ENCODE data around the gene ITGB2. TPM values are rescaled to one million over a fixed set of nuclear protein-coding genes. Genes with fewer than 3 reads are reported as not detected.
"Not testable (repeated sequence)": the region's sequence is repeated elsewhere in the genome, so short reads cannot be mapped to it uniquely, and the experiment has no call there.

ITGB2 gene
- total RNA-seq, 1 donor from 2014 or later, result 18.6 TPM

DNA sequence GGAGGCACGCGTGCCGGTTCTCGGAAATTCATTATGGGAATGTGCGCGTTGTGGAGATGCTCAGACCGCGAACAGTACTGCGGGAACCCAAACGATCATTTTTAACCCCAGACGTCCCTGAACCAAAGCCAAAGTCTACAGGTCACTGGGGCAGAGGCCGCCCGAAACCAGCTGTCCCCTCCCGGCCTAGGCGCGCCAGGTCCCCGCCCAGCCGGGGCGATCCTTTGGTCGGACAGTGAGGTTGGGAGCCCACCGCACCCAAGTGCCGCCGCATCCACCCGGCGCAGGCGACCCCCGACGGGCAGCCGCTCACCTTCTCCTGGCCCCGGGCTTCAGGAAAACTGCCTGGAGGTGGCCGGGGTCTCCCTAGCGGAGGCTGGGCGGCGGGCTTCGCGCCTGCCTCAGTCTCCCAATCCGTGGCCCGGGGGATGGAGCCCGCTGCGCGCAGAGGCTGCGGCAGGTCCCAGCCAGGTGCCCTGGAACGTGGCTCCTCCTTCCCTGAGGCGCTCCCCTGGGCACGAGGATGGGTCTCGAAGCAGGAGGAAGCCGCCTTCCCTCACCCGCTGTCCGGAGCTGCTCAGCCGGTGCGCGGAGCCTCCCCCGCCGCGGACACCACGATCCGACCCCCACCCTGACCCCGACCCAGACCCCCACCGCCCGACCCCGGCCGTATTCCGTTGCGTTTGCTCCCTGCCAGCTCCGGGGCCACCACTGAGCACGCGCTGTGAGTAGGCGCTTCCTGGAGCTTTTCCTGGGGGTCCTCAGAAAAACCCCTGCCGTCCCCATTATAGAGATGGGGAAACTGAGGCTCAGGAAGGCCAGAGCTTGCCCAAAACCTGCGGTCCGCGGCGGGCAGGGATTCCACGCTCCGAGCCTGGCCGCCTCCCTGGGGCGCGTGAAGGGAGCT is 11.1 kb upstream of the ITGB2 start:
- peak overlapping the region; percentile 66 for H3K4me3 ChIP-seq
- H3K27me3 ChIP-seq (ENCODE audit: low read depth), result peaks cover 89% of the 10 kb centered on the region
- no peaks in the 10 kb centered on the region for H3K36me3 ChIP-seq
- H3K9me3 ChIP-seq (replicated peaks), result no peaks in the 10 kb centered on the region
- TF ChIP-seq, protein P1, sequence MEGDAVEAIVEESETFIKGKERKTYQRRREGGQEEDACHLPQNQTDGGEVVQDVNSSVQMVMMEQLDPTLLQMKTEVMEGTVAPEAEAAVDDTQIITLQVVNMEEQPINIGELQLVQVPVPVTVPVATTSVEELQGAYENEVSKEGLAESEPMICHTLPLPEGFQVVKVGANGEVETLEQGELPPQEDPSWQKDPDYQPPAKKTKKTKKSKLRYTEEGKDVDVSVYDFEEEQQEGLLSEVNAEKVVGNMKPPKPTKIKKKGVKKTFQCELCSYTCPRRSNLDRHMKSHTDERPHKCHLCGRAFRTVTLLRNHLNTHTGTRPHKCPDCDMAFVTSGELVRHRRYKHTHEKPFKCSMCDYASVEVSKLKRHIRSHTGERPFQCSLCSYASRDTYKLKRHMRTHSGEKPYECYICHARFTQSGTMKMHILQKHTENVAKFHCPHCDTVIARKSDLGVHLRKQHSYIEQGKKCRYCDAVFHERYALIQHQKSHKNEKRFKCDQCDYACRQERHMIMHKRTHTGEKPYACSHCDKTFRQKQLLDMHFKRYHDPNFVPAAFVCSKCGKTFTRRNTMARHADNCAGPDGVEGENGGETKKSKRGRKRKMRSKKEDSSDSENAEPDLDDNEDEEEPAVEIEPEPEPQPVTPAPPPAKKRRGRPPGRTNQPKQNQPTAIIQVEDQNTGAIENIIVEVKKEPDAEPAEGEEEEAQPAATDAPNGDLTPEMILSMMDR (IDR thresholded peaks at IDR 0.05; ENCODE audit: borderline replicate concordance), result no peak
- H3K27ac ChIP-seq (replicated peaks), result peak overlapping the region; percentile 46
- intact Hi-C loops (cut with micrococcal nuclease), result no loop called here
- peaks cover 30% of the 10 kb centered on the region for H3K4me1 ChIP-seq
- DNase-seq, result peak; percentile 15

DNA sequence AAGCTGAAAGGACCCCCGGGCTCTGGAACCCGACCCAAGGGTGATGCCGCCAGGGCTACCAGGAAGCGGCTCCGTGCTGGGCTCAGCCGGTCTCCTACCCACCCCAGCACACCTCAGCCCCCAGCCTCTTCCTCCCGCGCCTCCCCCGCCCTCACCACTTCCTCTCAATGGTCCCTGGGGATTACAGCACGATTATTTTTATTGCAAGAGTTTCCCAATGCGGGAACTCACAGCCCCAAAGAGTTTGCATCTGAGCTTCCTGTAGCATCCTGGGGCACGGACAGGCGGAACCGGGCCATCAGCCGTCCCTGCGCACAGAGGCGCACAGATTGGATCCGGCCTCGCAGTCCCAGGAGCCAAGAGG is 10.4 kb upstream of the ITGB2 start:
- TF ChIP-seq, protein P1 (IDR thresholded peaks at IDR 0.05; ENCODE audit: borderline replicate concordance), result no peak
- Histone ChIP-seq H3K27me3 (ENCODE audit: low read depth) (peaks cover 95% of the 10 kb centered on the region), H3K4me3 (peak overlapping the region; percentile 66), H3K9me3 (replicated peaks) (no peaks in the 10 kb centered on the region), H3K4me1 (peaks cover 30% of the 10 kb centered on the region), H3K27ac (replicated peaks) (peak overlapping the region; percentile 46), H3K36me3 (no peaks in the 10 kb centered on the region)
- intact Hi-C loops (cut with micrococcal nuclease), result no loop called here
- peak; percentile 36 for DNase-seq

DNA sequence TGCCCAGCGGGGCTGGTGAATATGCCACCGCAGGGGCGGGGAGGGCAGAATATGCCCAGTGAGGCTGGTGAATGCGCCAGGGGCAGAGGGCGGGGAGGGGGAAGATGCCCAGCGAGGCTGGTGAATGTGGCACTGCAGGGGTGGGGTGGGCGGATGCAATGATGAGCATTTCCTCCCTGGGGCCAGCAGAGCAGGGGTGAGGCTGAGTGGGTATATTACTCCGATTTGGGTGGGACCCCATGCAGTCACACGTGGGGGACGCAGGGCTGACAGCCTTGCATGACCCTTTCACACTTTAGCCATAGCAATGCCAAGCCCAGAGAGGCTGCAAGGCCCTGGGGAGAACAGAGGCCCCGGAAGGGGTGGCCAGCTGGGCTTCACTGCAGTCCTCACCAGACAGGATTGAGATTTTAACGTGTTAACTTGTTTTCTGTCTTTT is 9.9 kb upstream of the ITGB2 start:
- intact Hi-C loops (cut with micrococcal nuclease), result no loop called here
- TF ChIP-seq, protein P1 (IDR thresholded peaks at IDR 0.05; ENCODE audit: borderline replicate concordance), result no peak
- DNase-seq, result peak; percentile 37
- Histone ChIP-seq H3K27me3 (ENCODE audit: low read depth) (peaks cover 99% of the 10 kb centered on the region), H3K4me3 (no peak overlapping the region), H3K27ac (replicated peaks) (peak overlapping the region; percentile 46), H3K36me3 (no peaks in the 10 kb centered on the region), H3K4me1 (peaks cover 30% of the 10 kb centered on the region), H3K9me3 (replicated peaks) (no peaks in the 10 kb centered on the region)

DNA sequence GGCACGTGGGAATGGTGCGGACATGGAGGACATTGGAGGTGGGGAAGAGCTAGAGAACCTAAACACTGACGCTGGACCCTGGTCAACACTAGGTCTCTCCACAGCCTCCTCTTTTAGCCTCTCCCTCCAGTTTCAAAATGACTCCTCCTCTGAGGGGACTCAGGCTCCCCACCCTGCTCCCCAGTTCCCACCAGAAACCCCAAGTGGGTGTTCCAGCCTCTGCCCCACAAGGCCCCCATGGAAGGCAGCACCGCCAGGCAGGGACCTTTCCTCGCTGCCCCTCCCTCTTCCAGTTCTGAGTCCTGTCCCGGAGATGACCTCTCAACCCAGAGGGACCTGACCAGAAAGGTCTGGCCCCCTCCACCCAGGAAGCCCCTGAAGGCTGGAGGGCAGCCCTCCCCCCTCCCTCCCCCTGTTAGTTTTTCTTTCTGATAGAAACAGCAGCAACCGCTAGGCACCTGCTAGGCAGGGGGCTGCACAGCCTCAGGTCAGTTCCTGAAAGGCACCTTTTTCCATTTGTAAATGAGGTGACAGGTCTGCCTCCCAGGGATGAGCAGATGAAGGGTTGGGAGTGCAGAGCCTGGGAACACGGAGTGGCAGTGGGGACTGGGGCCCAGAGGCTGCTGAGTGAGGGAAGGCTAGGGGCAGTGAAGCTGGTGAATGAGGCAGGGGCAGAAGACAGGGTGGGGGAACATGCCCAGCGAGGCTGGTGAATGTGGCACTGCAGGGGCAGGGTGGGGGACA is 9.3 kb upstream of the ITGB2 start:
- Histone ChIP-seq H3K9me3 (replicated peaks) (no peaks in the 10 kb centered on the region), H3K4me1 (peaks cover 30% of the 10 kb centered on the region), H3K4me3 (no peak overlapping the region), H3K36me3 (no peaks in the 10 kb centered on the region), H3K27me3 (ENCODE audit: low read depth) (peaks cover 94% of the 10 kb centered on the region), H3K27ac (replicated peaks) (no peak overlapping the region)
- DNase-seq, result peak; percentile 6
- TF ChIP-seq, protein P1 (IDR thresholded peaks at IDR 0.05; ENCODE audit: borderline replicate concordance), result no peak
- intact Hi-C loops (cut with micrococcal nuclease), result no loop called here

DNA sequence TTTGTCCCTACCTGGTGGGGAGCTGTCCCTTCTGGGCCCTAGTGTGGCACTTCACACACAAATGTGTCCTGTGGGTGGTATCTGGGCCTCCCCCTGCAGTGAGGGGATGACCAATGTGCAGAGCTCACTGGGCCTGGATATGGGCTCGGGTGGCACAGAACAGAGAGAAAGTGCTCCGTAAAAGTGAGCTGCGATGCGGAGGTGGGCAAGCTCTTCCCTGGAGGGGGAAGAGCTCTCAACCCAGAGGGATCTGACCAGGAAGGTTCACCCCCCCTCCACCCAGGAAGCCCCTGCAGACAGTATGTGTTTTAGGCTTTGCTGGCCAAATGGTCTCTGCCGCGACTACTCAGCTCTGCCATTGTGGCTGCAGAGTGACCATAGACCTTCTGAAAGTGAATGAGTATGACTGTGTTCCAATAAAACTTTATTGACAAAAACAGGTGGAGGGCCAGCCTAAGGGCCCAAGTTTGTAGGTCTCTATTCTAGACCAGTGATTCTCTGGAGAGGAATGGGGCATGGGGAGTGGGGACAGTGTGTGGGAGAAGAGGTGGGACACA is 8.6 kb upstream of the ITGB2 start:
- intact Hi-C loops (cut with micrococcal nuclease), result no loop called here
- no peaks in the 10 kb centered on the region for H3K9me3 ChIP-seq (replicated peaks)
- H3K4me3 ChIP-seq, result no peak overlapping the region
- TF ChIP-seq, protein P1 (IDR thresholded peaks at IDR 0.05; ENCODE audit: borderline replicate concordance), result no peak
- DNase-seq, result no peak
- peaks cover 87% of the 10 kb centered on the region for H3K27me3 ChIP-seq (ENCODE audit: low read depth)
- no peaks in the 10 kb centered on the region for H3K36me3 ChIP-seq
- H3K4me1 ChIP-seq, result peaks cover 36% of the 10 kb centered on the region
- no peak overlapping the region for H3K27ac ChIP-seq (replicated peaks)

DNA sequence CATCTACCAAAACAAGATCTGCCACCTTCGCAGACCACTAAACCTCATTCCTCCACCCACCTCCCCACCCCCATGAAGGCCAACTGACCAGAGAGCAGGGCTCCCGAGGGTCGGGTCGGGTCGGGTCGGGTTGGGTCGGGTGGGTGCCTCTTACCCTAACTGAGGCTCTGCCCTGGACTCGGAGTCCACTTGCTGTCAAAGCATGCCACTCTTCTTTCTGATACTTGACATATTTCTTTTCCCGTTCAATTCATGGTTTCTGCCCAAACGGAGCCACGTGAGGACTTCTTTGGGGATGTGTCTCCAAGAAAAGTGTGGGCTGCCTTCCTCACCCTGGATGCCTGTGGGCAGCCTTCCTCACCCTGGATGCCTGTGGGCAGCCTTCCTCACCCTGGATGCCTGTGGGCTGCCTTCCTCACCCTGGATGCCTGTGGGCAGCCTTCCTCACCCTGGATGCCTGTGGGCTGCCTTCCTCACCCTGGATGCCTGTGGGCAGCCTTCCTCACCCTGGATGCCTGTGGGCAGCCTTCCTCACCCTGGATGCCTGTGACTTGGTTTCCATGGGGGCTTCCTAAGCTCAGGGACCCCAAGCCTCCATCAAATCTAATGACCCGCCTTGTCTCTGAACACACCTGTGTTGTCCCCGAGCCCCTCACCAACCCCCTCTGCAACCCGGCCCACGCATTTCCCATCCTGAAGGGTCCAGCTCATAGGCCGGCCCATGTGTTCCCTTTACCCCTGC is 8.0 kb upstream of the ITGB2 start:
- H3K27ac ChIP-seq (replicated peaks); H3K4me3 ChIP-seq; H3K36me3 ChIP-seq; intact Hi-C loops (cut with micrococcal nuclease); H3K9me3 ChIP-seq (replicated peaks): not testable (repeated sequence)
- DNase-seq, result peak; percentile 7
- H3K27me3 ChIP-seq (ENCODE audit: low read depth), result peaks cover 81% of the 10 kb centered on the region
- peaks cover 36% of the 10 kb centered on the region for H3K4me1 ChIP-seq

Data from left ventricle myocardium inferior (tissue), 1 donor.